Peyer's patch (tissue), 4 donors: ENCODE measurements around the gene CLP1. TPM values are rescaled to one million over a fixed set of nuclear protein-coding genes. Genes with fewer than 3 reads are reported as not detected.

Experiments used
- DNase-seq, 3 donors: peaks; one replicate each; pipeline ENCODE4 v3.0.0-alpha.2; 2017 to 2019
- H3K27ac ChIP-seq, 4 donors: fragments of 200-600 bp; sonication (generic); one replicate each; pipeline ENCODE4 v1.5.1; 2016 to 2019
- H3K27me3 ChIP-seq, 2 donors: fragments of 200-600 bp; sonication (generic); one replicate each; pipeline ENCODE4 v1.5.1; 2019
- H3K36me3 ChIP-seq, 3 donors: fragments of 200-600 bp; sonication (generic); one replicate each; pipeline ENCODE4 v1.5.1; 2016 to 2019
- H3K4me1 ChIP-seq, 4 donors: fragments of 200-600 bp; sonication (generic); one replicate each; pipeline ENCODE4 v1.5.1; 2016 to 2019
- H3K4me3 ChIP-seq, 4 donors: fragments of 200-600 bp; sonication (generic); 1 replicate in 3 of 4; 2 replicates in 1 of 4; pipeline ENCODE4 v1.5.1; 2016 to 2019; ENCODE audit warnings: mild to moderate bottlenecking in 1 of 4
- H3K9me3 ChIP-seq, 4 donors: fragments of 200-600 bp; sonication (generic); one replicate each; pipeline ENCODE4 v1.5.1; 2016 to 2019; ENCODE audit warnings: mild to moderate bottlenecking in 1 of 4
- CTCF ChIP-seq, 6 experiments: fragments of 450-650 bp in 4 of 6; fragments of 200-600 bp in 2 of 6; sonication (generic) in 1 of 6; IDR thresholded peaks; one replicate each; pipeline ENCODE4 v1.5.1; 2017 to 2019; ENCODE audit warnings: antibody characterized with exemption in 6 of 6, mild to moderate bottlenecking in 3 of 6, moderate library complexity in 1 of 6
- POLR2A ChIP-seq, 2 donors: fragments of 450-650 bp; IDR thresholded peaks; one replicate each; pipeline ENCODE4 v1.5.1; 2017; ENCODE audit warnings: antibody characterized with exemption in 2 of 2, mild to moderate bottlenecking in 2 of 2, moderate library complexity in 2 of 2
- total RNA-seq, 4 donors: library from RNA; depleted of rRNA; stranded (reverse); fragments of >200 nt; gene quantifications; one replicate each; pipeline ENCODE4 v1.1.0, GENCODE V29; 2016

The CLP1 gene
- total RNA-seq, 4 donors from 2014 or later = 9.1 to 16.1 (median 12.8) TPM

- no peak for DNase-seq
- H3K9me3 ChIP-seq = no peaks in the 10 kb centered on the region
- no peak overlapping the region for H3K27ac ChIP-seq
- no peak overlapping the region for H3K4me3 ChIP-seq
- H3K27me3 ChIP-seq = no peaks in the 10 kb centered on the region
- TF ChIP-seq CTCF (IDR thresholded peaks at IDR 0.05) = peak in 5 of 6 experiments; percentile 30 to 55 (median 46)
- no peak for TF ChIP-seq POLR2A (IDR thresholded peaks at IDR 0.05)
- H3K4me1 ChIP-seq = peaks cover 0 to 24% (median 6%) of the 10 kb centered on the region in 4 donors
- H3K36me3 ChIP-seq = no peaks in the 10 kb centered on the region
Observed at GRCh38 chr11:57641011-57641807, 16.4 kb upstream of the CLP1 start.

- Histone ChIP-seq H3K4me3 (no peak overlapping the region), H3K36me3 (no peaks in the 10 kb centered on the region), H3K27me3 (peaks cover 0 to 15% of the 10 kb centered on the region in 2 donors), H3K4me1 (peaks cover 0 to 26% (median 8%) of the 10 kb centered on the region in 4 donors), H3K27ac (no peak overlapping the region), H3K9me3 (no peaks in the 10 kb centered on the region)
- no peak for DNase-seq
- TF ChIP-seq CTCF (IDR thresholded peaks at IDR 0.05) (no peak), POLR2A (IDR thresholded peaks at IDR 0.05) (no peak)
Observed at GRCh38 chr11:57643802-57644201, 13.8 kb upstream of the CLP1 start.

- peak overlapping the region in 1 of 4 donors; percentile 39 for H3K27ac ChIP-seq
- TF ChIP-seq POLR2A (IDR thresholded peaks at IDR 0.05) (no peak), CTCF (IDR thresholded peaks at IDR 0.05) (peak; percentile 59 to 91 (median 64))
- no peaks in the 10 kb centered on the region for H3K36me3 ChIP-seq
- no peaks in the 10 kb centered on the region for H3K9me3 ChIP-seq
- H3K4me3 ChIP-seq = no peak overlapping the region
- peak; percentile 74 to 94 (median 83) for DNase-seq
- peaks cover 0 to 15% of the 10 kb centered on the region in 2 donors for H3K27me3 ChIP-seq
- peaks cover 0 to 23% (median 5%) of the 10 kb centered on the region in 4 donors for H3K4me1 ChIP-seq
Observed at GRCh38 chr11:57644748-57645688, 12.5 kb upstream of the CLP1 start.

GRCh38 chr11:57645689-57646085 is 11.9 kb upstream of the CLP1 start:
- Histone ChIP-seq H3K4me1 (peaks cover 0 to 24% (median 5%) of the 10 kb centered on the region in 4 donors), H3K9me3 (no peaks in the 10 kb centered on the region), H3K36me3 (no peaks in the 10 kb centered on the region), H3K27me3 (peaks cover 0 to 15% of the 10 kb centered on the region in 2 donors), H3K4me3 (no peak overlapping the region), H3K27ac (peak overlapping the region in 2 of 4 donors; percentile 25 to 39)
- DNase-seq = no peak
- TF ChIP-seq POLR2A (IDR thresholded peaks at IDR 0.05) = no peak
- no peak for TF ChIP-seq CTCF (IDR thresholded peaks at IDR 0.05)

- TF ChIP-seq CTCF (IDR thresholded peaks at IDR 0.05) (no peak), POLR2A (IDR thresholded peaks at IDR 0.05) (no peak)
- no peak for DNase-seq
- Histone ChIP-seq H3K4me3 (no peak overlapping the region), H3K27ac (no peak overlapping the region), H3K4me1 (peaks cover 0 to 24% (median 5%) of the 10 kb centered on the region in 4 donors), H3K9me3 (no peaks in the 10 kb centered on the region), H3K36me3 (no peaks in the 10 kb centered on the region), H3K27me3 (peaks cover 0 to 15% of the 10 kb centered on the region in 2 donors)
Observed at GRCh38 chr11:57646194-57646798, 11.3 kb upstream of the CLP1 start.
